H7 (cell line): ENCODE results near the gene DOCK4. TPM values are rescaled to one million over a fixed set of nuclear protein-coding genes. Genes with fewer than 3 reads are reported as not detected.

Experiments
- DNase-seq: peaks from one replicate; pipeline ENCODE4 v3.0.0; 2012
- H3K27me3 ChIP-seq: 2 replicates; pipeline ENCODE4 v1.6.0; 2011; ENCODE audit warnings: mild to moderate bottlenecking, low read length; ENCODE audit not compliant: control insufficient read depth, insufficient read depth
- H3K36me3 ChIP-seq: replicated peaks from 2 replicates; pipeline ENCODE4 v1.5.1; 2011; ENCODE audit warnings: low read length; ENCODE audit not compliant: control insufficient read depth, insufficient read depth
- H3K4me3 ChIP-seq: 2 replicates; pipeline ENCODE4 v1.5.1; 2011; ENCODE audit warnings: low read depth, mild to moderate bottlenecking, control low read depth, low read length, moderate library complexity; ENCODE audit not compliant: insufficient read depth
- total RNA-seq: library from RNA; depleted of rRNA; stranded (reverse); fragments of >200 nt; shearing (Covaris generic); gene quantifications from 2 replicates; pipeline ENCODE4 v1.2.3, GENCODE V29; 2014

Gene DOCK4
- total RNA-seq, 1 experiment from 2014 or later: 16.1 TPM

DNA sequence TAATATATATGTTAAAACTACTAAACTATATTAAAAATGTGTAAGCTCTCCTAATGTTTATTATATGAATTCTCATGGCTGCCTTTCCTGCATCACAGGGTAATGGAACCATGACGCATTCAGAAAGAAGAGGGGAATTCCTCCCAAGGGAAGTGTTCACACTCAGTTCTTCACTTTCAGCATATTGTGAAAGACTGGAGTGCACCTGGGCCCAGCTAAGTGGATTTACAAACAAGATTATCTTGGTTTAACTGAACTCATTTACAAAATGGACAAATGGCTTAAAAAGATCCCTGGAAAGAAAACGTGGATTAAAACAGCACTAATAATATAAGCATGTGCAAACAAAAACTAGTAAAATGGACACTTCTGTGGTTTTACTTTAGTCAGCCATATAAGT is 149.8 kb downstream of the DOCK4 start:
- no peak overlapping the region for H3K4me3 ChIP-seq
- no peaks in the 10 kb centered on the region for H3K36me3 ChIP-seq
- DNase-seq: no peak
- H3K27me3 ChIP-seq: no peaks in the 10 kb centered on the region

- Histone ChIP-seq H3K36me3 (no peaks in the 10 kb centered on the region), H3K4me3 (no peak overlapping the region), H3K27me3 (no peaks in the 10 kb centered on the region)
- no peak for DNase-seq
These were observed 152.5 kb downstream of the DOCK4 start for GRCh38 chr7:112053737-112054069.

DNA sequence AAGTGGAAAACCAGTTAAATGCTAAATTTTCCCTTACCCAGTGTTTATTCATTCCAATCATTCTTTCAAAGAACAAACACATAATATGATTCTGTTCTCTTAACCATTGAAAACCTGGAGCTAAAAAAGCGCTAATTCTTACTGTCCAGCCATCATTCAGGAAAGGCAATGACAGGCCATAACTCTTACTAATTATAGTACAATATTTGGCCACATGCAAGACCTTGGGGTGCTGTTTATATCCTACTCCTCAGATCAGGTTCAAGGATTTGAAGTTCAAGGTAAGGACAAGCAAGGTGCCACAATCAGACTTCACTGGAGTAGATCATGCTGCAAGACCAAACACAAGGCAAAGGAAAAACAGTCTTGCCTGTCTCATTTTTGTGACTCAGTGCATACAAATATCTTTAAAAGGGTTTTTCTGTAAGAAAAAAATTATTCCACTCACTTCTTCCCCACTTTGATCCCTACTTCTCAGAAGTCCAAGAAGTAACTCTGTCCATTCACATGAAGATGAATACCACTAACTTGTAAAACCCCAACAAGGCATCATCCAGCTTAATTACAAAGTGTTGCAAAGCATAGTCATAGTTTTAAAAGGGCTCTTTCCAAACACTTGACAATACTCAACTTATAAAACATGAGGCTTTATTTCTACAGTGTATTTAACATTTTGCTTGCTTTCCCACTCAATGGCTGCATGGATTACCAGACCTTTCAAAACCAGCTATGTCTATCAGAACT is 153.0 kb downstream of the DOCK4 start:
- DNase-seq: no peak
- Histone ChIP-seq H3K27me3 (no peaks in the 10 kb centered on the region), H3K36me3 (no peaks in the 10 kb centered on the region), H3K4me3 (no peak overlapping the region)

DNA sequence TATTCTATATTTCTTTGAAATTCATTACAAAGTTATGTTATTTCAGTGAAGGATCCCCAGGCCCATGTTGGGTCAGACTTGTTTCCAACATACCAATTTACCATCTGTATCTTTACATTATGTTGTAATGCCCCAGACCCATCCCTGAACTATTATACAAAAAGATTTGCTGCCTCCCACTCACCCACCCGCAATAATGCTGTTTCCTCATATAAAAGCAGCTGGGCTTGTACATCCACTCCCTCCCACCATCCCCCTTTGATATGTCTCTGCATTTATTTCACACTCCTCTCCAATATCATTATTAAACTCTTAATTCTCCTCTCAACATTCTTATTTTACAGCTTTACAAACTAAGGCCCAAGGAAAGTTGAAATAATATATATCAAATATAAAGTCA is 153.7 kb downstream of the DOCK4 start:
- Histone ChIP-seq H3K4me3 (no peak overlapping the region), H3K36me3 (no peaks in the 10 kb centered on the region), H3K27me3 (no peaks in the 10 kb centered on the region)
- no peak for DNase-seq

DNA sequence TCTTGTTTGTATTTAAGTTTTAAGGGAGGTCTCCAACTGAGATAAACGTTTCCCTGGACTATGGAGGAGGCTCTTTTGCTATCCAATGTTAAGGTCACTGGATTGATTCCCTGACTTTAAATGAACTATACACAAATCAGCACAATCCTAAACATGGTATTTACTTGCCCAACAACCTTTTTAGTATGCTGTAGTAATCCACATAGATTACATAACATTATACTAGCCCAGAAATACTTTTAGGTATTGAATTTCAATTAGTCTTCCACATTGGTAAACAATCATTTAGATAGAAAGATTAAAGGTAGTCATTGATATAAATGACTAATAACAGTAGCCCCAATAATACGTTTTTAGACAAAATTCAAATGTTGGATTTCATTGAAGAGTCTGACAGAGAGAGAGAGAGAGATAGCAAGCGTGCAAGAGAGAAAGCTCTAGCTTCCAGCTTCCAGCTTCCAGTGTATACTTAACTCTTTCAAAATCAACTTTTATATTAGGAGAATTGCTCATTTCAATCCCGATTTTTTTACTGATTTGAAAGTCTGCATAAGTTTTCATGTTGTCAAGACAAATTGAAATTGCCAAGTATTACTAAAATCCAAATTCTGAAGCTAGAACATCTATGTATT is 155.8 kb downstream of the DOCK4 start:
- no peak overlapping the region for H3K4me3 ChIP-seq
- H3K27me3 ChIP-seq: no peaks in the 10 kb centered on the region
- DNase-seq: no peak
- no peaks in the 10 kb centered on the region for H3K36me3 ChIP-seq

DNA sequence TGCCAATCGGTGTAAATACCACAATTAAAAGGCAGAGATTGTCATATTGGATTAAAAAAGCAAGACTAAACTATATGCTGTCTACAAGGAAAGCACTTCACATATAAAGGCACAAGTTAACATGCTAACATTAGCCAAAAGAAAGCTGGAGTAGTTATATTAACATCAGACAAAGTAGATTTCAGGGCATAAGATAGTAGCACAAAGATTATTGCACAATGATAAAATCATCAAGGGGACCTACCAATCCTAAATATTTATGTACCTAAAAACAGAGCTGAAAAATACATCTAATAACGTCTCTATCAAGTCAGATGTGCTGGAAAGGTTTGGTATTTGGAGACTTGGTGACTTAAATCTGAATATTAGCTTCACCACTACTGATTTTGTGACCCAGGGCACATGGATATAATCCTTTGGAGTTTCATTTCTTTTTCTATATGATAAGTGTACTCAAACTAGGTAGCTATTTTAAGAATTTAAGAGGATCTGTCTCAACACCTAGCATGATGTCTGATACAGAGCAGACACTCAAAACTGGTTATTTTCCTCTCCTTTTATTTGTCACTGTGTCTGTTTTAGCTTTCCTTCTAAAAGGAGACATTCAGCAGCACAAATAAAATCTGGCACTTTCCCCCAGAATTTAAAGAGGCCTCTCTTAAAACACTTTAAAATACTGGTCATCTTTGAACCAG is 156.5 kb downstream of the DOCK4 start:
- no peak for DNase-seq
- H3K27me3 ChIP-seq: no peaks in the 10 kb centered on the region
- H3K36me3 ChIP-seq: no peaks in the 10 kb centered on the region
- H3K4me3 ChIP-seq: no peak overlapping the region

DNA sequence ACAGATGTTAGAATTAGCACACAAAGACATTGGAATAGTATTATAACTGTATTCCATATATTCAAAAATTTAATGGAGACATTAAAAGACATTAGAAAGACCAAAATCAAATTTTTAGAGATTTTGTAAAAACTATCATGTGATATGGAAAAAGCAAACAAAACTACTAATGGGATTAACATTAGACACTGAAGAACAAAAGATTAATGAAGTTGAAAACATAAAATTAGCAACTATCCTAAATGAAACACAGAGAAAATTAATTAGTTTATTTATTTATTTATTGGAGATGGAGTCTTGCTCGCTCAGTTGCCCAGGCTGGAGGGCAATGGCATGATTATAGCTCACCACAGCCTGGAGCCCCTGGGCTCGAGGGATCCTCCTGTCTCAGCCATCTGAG is 158.8 kb downstream of the DOCK4 start:
- no peaks in the 10 kb centered on the region for H3K36me3 ChIP-seq
- DNase-seq: no peak
- H3K27me3 ChIP-seq: no peaks in the 10 kb centered on the region
- no peak overlapping the region for H3K4me3 ChIP-seq

- Histone ChIP-seq H3K36me3 (no peaks in the 10 kb centered on the region), H3K4me3 (no peak overlapping the region), H3K27me3 (no peaks in the 10 kb centered on the region)
- no peak for DNase-seq
These were observed 161.0 kb downstream of the DOCK4 start for GRCh38 chr7:112045222-112045621.

DNA sequence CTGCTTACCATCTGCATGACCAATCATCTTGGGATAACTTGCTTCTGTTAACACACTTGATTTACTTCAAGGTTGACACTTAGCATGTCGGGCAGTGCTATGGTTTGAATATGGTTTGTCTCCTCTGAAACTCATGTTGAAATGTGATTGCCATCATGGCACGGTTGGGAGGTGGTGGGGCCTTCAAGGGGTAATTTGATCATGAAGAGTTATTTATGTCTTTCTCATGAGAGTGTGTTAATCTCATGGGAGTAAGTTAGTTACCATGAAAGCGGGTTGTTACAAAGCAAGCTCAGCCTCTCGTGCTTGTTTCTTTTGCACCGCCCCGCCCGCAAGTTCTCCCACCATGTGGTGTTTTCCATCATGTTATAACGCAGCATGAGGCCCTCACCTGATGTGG is 163.6 kb downstream of the DOCK4 start:
- no peak for DNase-seq
- Histone ChIP-seq H3K27me3 (no peaks in the 10 kb centered on the region), H3K4me3 (no peak overlapping the region), H3K36me3 (no peaks in the 10 kb centered on the region)

- no peak overlapping the region for H3K4me3 ChIP-seq
- no peaks in the 10 kb centered on the region for H3K27me3 ChIP-seq
- DNase-seq: no peak
- no peaks in the 10 kb centered on the region for H3K36me3 ChIP-seq
These were observed 167.8 kb downstream of the DOCK4 start for GRCh38 chr7:112038353-112038752.

GRCh38 chr7:112036071-112036470 is 170.1 kb downstream of the DOCK4 start:
- DNase-seq: no peak
- no peak overlapping the region for H3K4me3 ChIP-seq
- H3K36me3 ChIP-seq: no peaks in the 10 kb centered on the region
- H3K27me3 ChIP-seq: no peaks in the 10 kb centered on the region

- no peaks in the 10 kb centered on the region for H3K27me3 ChIP-seq
- no peaks in the 10 kb centered on the region for H3K36me3 ChIP-seq
- no peak for DNase-seq
- no peak overlapping the region for H3K4me3 ChIP-seq
These were observed 174.5 kb downstream of the DOCK4 start for GRCh38 chr7:112031689-112032088.

GRCh38 chr7:112025556-112025955 is 180.6 kb downstream of the DOCK4 start:
- no peak for DNase-seq
- Histone ChIP-seq H3K36me3 (no peaks in the 10 kb centered on the region), H3K4me3 (no peak overlapping the region), H3K27me3 (no peaks in the 10 kb centered on the region)

- DNase-seq: no peak
These were observed 182.4 kb downstream of the DOCK4 start for GRCh38 chr7:112023786-112024185.

DNA sequence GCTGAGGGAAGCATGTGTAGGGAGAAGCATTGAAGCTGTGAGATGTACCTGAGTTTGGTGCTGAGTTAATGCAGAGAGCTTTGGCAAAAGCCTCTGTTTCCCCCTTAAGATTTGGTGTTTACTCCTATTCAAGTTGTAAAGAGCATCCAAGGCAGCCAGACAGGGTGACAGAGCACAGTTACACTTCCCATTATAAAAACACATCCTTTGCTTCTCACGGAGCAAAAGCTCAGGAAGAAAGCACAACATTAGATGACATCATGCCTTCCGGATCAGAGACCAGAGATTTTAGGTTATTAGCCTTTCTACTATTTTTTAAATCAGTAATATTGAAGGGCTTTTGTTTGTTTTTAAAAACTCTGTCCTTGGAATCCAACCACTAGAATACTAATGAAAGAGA is 182.9 kb downstream of the DOCK4 start:
- DNase-seq: no peak
- H3K4me3 ChIP-seq: no peak overlapping the region
- no peaks in the 10 kb centered on the region for H3K27me3 ChIP-seq
- H3K36me3 ChIP-seq: no peaks in the 10 kb centered on the region

More at GRCh38 chr7:112023786-112024185, 182.4 kb downstream of the DOCK4 start:
- H3K4me3 ChIP-seq: no peak overlapping the region
- no peaks in the 10 kb centered on the region for H3K36me3 ChIP-seq
- H3K27me3 ChIP-seq: no peaks in the 10 kb centered on the region
